GM23338 (cell line): ENCODE data around the gene FAM174C. TPM values are rescaled to one million over a fixed set of nuclear protein-coding genes. Genes with fewer than 3 reads are reported as not detected.

Experiments used
- ATAC-seq: fragments of 200-7000 bp; cut with Tn5 transposase; 3 replicates; pipeline ENCODE4 v1.9.1; 2020
- DNase-seq: peaks from one replicate; pipeline ENCODE4 v3.0.0-alpha.2; 2015; ENCODE audit warnings: low spot score
- H2AFZ ChIP-seq: fragments of 200-600 bp; sonication (generic); 2 replicates; pipeline ENCODE4 v1.8.0; 2016; ENCODE audit warnings: antibody characterized with exemption, mild to moderate bottlenecking, moderate library complexity
- H3F3A ChIP-seq: fragments of 200-600 bp; sonication (generic); replicated peaks from 2 replicates; pipeline ENCODE4 v1.8.0; 2017; ENCODE audit warnings: antibody characterized with exemption, mixed run types, low read depth
- H3K27ac ChIP-seq: fragments of 200-600 bp; sonication (generic); 2 replicates; pipeline ENCODE4 v1.6.1; 2016; ENCODE audit warnings: low read depth
- H3K27me3 ChIP-seq: fragments of 200-600 bp; sonication (generic); 2 replicates; pipeline ENCODE4 v1.8.0; 2016; ENCODE audit warnings: mild to moderate bottlenecking, mixed run types, moderate library complexity; ENCODE audit not compliant: insufficient read depth
- H3K36me3 ChIP-seq: fragments of 200-600 bp; sonication (generic); 2 replicates; pipeline ENCODE4 v1.8.0; 2016; ENCODE audit warnings: mild to moderate bottlenecking; ENCODE audit not compliant: insufficient read depth
- H3K4me1 ChIP-seq: fragments of 200-600 bp; sonication (generic); 2 replicates; pipeline ENCODE4 v1.8.0; 2016; ENCODE audit warnings: mild to moderate bottlenecking, moderate library complexity; ENCODE audit not compliant: insufficient read depth
- H3K4me2 ChIP-seq: fragments of 200-600 bp; sonication (generic); 2 replicates; pipeline ENCODE4 v1.7.1; 2017; ENCODE audit warnings: mixed run types
- H3K4me3 ChIP-seq: fragments of 200-600 bp; sonication (generic); 2 replicates; pipeline ENCODE4 v1.6.1; 2016; ENCODE audit warnings: mixed run types
- H3K79me2 ChIP-seq: fragments of 200-600 bp; sonication (generic); replicated peaks from 2 replicates; pipeline ENCODE4 v1.8.0; 2017; ENCODE audit warnings: mild to moderate bottlenecking; ENCODE audit not compliant: insufficient read depth
- H3K9me2 ChIP-seq: fragments of 200-600 bp; sonication (generic); 2 replicates; pipeline ENCODE4 v1.8.0; 2017; ENCODE audit not compliant: insufficient read depth
- H4K20me1 ChIP-seq: fragments of 200-600 bp; sonication (generic); replicated peaks from 2 replicates; pipeline ENCODE4 v1.8.0; 2017; ENCODE audit warnings: mild to moderate bottlenecking; ENCODE audit not compliant: insufficient read depth
- H3K27ac Mint-ChIP-seq: 2 replicates; pipeline ENCODE4 v1.8.0; 2020; ENCODE audit warnings: inconsistent platforms, mild to moderate bottlenecking, moderate library complexity, mixed read lengths
- H3K27me3 Mint-ChIP-seq: 3 replicates; pipeline ENCODE4 v1.8.0; 2022; ENCODE audit warnings: low read depth, mild to moderate bottlenecking, moderate library complexity, mixed read lengths, inconsistent platforms; ENCODE audit not compliant: insufficient read depth, poor library complexity
- H3K36me3 Mint-ChIP-seq: 3 replicates; pipeline ENCODE4 v1.8.0; 2021; ENCODE audit warnings: low read depth, mild to moderate bottlenecking, inconsistent platforms, moderate library complexity, mixed read lengths
- H3K4me1 Mint-ChIP-seq: 3 replicates; pipeline ENCODE4 v1.8.0; 2020; ENCODE audit warnings: mild to moderate bottlenecking, inconsistent platforms, mixed read lengths
- H3K4me3 Mint-ChIP-seq: 3 replicates; pipeline ENCODE4 v1.8.0; 2021; ENCODE audit warnings: moderate library complexity, mild to moderate bottlenecking, inconsistent platforms, mixed read lengths
- H3K9me3 Mint-ChIP-seq: 3 replicates; pipeline ENCODE4 v1.8.0; 2020; ENCODE audit warnings: moderate library complexity, mild to moderate bottlenecking, inconsistent platforms, mixed read lengths
- CREB1 ChIP-seq: fragments of 250-450 bp; sonication (Bioruptor Pico); IDR thresholded peaks from 2 replicates; pipeline ENCODE4 v1.5.0; 2020; ENCODE audit warnings: low read depth, mild to moderate bottlenecking, moderate library complexity
- CTCF ChIP-seq, 2 experiments: fragments of 200-600 bp in 1 of 2; sonication (generic) in 1 of 2; conservative IDR thresholded peaks; 2 replicates each; pipeline versions ENCODE4 v1.5.1 to v1.6.1; 2016 to 2017; ENCODE audit warnings: antibody characterized with exemption in 2 of 2, low read depth in 2 of 2, mild to moderate bottlenecking in 2 of 2, moderate library complexity in 1 of 2
- ETS1 ChIP-seq: IDR thresholded peaks from 2 replicates; pipeline ENCODE4 v1.6.1; 2016; ENCODE audit warnings: antibody characterized with exemption
- EZH2 ChIP-seq: fragments of 200-600 bp; sonication (generic); IDR thresholded peaks from one replicate; pipeline ENCODE4 v1.8.0; 2017; ENCODE audit warnings: antibody characterized with exemption, mild to moderate bottlenecking, low read depth; ENCODE audit not compliant: unreplicated experiment
- EZH2phosphoT487 ChIP-seq: fragments of 200-600 bp; sonication (generic); IDR thresholded peaks from one replicate; pipeline ENCODE4 v1.8.1; 2018; ENCODE audit warnings: antibody characterized with exemption; ENCODE audit not compliant: unreplicated experiment
- NANOG ChIP-seq: IDR thresholded peaks from 2 replicates; pipeline ENCODE4 v1.6.1; 2016; ENCODE audit warnings: antibody characterized with exemption, borderline replicate concordance
- POLR2AphosphoS5 ChIP-seq: IDR thresholded peaks from 2 replicates; pipeline ENCODE4 v1.6.1; 2016; ENCODE audit warnings: antibody characterized with exemption, low read depth
- ZNF331 ChIP-seq: fragments of 250-450 bp; sonication (Bioruptor Pico); IDR thresholded peaks from 2 replicates; pipeline ENCODE4 v1.5.0; 2020; ENCODE audit warnings: low read depth, mild to moderate bottlenecking, moderate library complexity
- ZNF462 ChIP-seq: fragments of 250-450 bp; sonication (Bioruptor Pico); IDR thresholded peaks from 2 replicates; pipeline ENCODE4 v1.5.0; 2020; ENCODE audit warnings: mild to moderate bottlenecking, moderate library complexity
- long read RNA-seq: library from polyadenylated mRNA; unstranded; transcript quantifications from one replicate; pipeline ENCODE4 v2.0.0, GENCODE V29; 2020; ENCODE audit not compliant: unreplicated experiment
- polyA plus RNA-seq: library from polyadenylated mRNA; unstranded; fragments of >200 nt; fragmentation: Nextera tagmentation; extraction: Ambion mirVana; gene quantifications from 2 replicates; pipeline ENCODE4 v1.2.1, GENCODE V29; 2016
- total RNA-seq: library from RNA; depleted of rRNA; stranded (reverse); fragments of >200 nt; shearing (Covaris generic); gene quantifications from 2 replicates; pipeline ENCODE4 v1.2.3, GENCODE V29; 2014; rRNA removed

Gene FAM174C
- 39.2 and 60.4 TPM in 2 replicates for total RNA-seq
- 62.3 and 68.0 TPM in 2 replicates for polyA plus RNA-seq
- long read RNA-seq, transcript C19orf24-202 (3 exons, 668 nt), result minor isoform, 20 of 66 reads
- long read RNA-seq, transcript C19orf24-201 (3 exons, 983 nt), result major isoform, 41 of 66 reads
- long read RNA-seq, partial matches to known transcripts, result 0 of 66 reads
- long read RNA-seq, other reads (novel, unspliced or antisense), result 1 of 66 reads

GRCh38 chr19:1275260-1275975 is at the start of gene FAM174C:
FAM174C (plus strand) TSS chr19:1275530; CDS start chr19:1275550, 20 bp downstream.
- peaks cover 62% of the 10 kb centered on the region for H3F3A ChIP-seq
- H3K79me2 ChIP-seq, result peaks cover 41% of the 10 kb centered on the region
- peak within 1 kb of the TSS; percentile 97 for H3K27ac Mint-ChIP-seq
- H3K4me1 ChIP-seq, result peaks cover 26% of the 10 kb centered on the region
- H3K4me3 ChIP-seq, result peak within 1 kb of the TSS; percentile 88
- DNase-seq (peak; percentile 98), ATAC-seq (peak; percentile 55)
- H3K4me1 Mint-ChIP-seq, result peaks cover 48% of the 10 kb centered on the region
- H3K9me3 Mint-ChIP-seq, result no peaks in the 10 kb centered on the region; the same call in 2 of the 3 replicates
- no peaks in the 10 kb centered on the region for H3K9me2 ChIP-seq
- peak; percentile 92 for TF ChIP-seq CREB1
- TF ChIP-seq EZH2, result no peak
- no peak for TF ChIP-seq NANOG
- no peak for TF ChIP-seq ZNF331 (CRISPR knock-in tag)
- peak; percentile 87 for TF ChIP-seq POLR2AphosphoS5
- TF ChIP-seq ETS1, result peak; percentile 67
- peak within 1 kb of the TSS; percentile 94 for H3K27ac ChIP-seq
- H4K20me1 ChIP-seq, result peaks cover 29% of the 10 kb centered on the region
- H3K36me3 Mint-ChIP-seq, result peaks cover 55% of the 10 kb centered on the region
- H3K4me2 ChIP-seq, result peak within 1 kb of the TSS; percentile 97
- H3K4me3 Mint-ChIP-seq, result peak within 1 kb of the TSS; percentile 77
- H3K36me3 ChIP-seq, result peaks cover 29% of the 10 kb centered on the region
- H3K27me3 ChIP-seq, result no peaks in the 10 kb centered on the region
- H3K27me3 Mint-ChIP-seq, result peaks cover 44% of the 10 kb centered on the region
- no peak within 1 kb of the TSS for H2AFZ ChIP-seq

- Histone ChIP-seq H3K9me2 (no peaks in the 10 kb centered on the region), H3K79me2 (0 out of 2 replicates have a peak, but pooled peaks cover 6% of the 10 kb centered on the region), H3K4me1 (no peaks in the 10 kb centered on the region), H4K20me1 (no peaks in the 10 kb centered on the region; the same call in 1 of the 2 replicates), H3K4me3 (no peak overlapping the region), H3K36me3 (no peaks in the 10 kb centered on the region), H3K4me2 (no peak overlapping the region), H2AFZ (no peak overlapping the region), H3K27ac (no peak overlapping the region), H3K27me3 (no peaks in the 10 kb centered on the region), H3F3A (peaks cover 28% of the 10 kb centered on the region; the same call in 1 of the 2 replicates)
- ATAC-seq (no peak), DNase-seq (no peak)
- no peak overlapping the region for H3K4me3 Mint-ChIP-seq
- H3K27me3 Mint-ChIP-seq, result peaks cover 7% of the 10 kb centered on the region
- no peak overlapping the region for H3K27ac Mint-ChIP-seq
- no peaks in the 10 kb centered on the region for H3K9me3 Mint-ChIP-seq
- peaks cover 4% of the 10 kb centered on the region; the same call in 2 of the 3 replicates for H3K36me3 Mint-ChIP-seq
- no peaks in the 10 kb centered on the region for H3K4me1 Mint-ChIP-seq
- TF ChIP-seq EZH2phosphoT487 (no peak), ZNF462 (CRISPR knock-in tag) (no peak), CTCF (conservative IDR thresholded peaks at IDR 0.05; ENCODE audit: low read depth in 2 of 2) (no peak), ZNF331 (CRISPR knock-in tag) (no peak), EZH2 (no peak), NANOG (no peak), ETS1 (no peak), POLR2AphosphoS5 (no peak)
Observed at GRCh38 chr19:1226227-1226518, 49.2 kb upstream of the FAM174C start.
